HG02885 (cell line): Measurements from ENCODE around the gene ADAMTSL2.

Source experiments
- ATAC-seq: cut with Tn5 transposase; IDR thresholded peaks from one replicate; pipeline ENCODE4 v1.9.1; 2021; ENCODE audit warnings: mild to moderate bottlenecking; ENCODE audit not compliant: unreplicated experiment, poor library complexity

The ADAMTSL2 gene

GRCh38 chr9:133534346-133535291, at the start of gene ADAMTSL2:
TSS of gene ADAMTSL2 (plus strand) at chr9:133534704. CDS start at chr9:133536713, 2,009 bp downstream.
- ATAC-seq: no peak

- no peak for ATAC-seq
These were observed 48.8 kb upstream of the ADAMTSL2 start for GRCh38 chr9:133485531-133486260.

- no peak for ATAC-seq
These were observed 47.2 kb upstream of the ADAMTSL2 start for GRCh38 chr9:133487331-133487725.

GRCh38 chr9:133488686-133489252, 45.7 kb upstream of the ADAMTSL2 start:
- ATAC-seq: no peak

GRCh38 chr9:133489253-133490190, 45.0 kb upstream of the ADAMTSL2 start:
- ATAC-seq: no peak

GRCh38 chr9:133490201-133490681, 44.3 kb upstream of the ADAMTSL2 start:
- ATAC-seq: no peak

GRCh38 chr9:133490865-133491655, 43.4 kb upstream of the ADAMTSL2 start:
- ATAC-seq: no peak

- no peak for ATAC-seq
These were observed 42.9 kb upstream of the ADAMTSL2 start for GRCh38 chr9:133491656-133491925.

- ATAC-seq: no peak
These were observed 42.2 kb upstream of the ADAMTSL2 start for GRCh38 chr9:133492061-133493021.

- no peak for ATAC-seq
These were observed 41.1 kb upstream of the ADAMTSL2 start for GRCh38 chr9:133493428-133493827.

GRCh38 chr9:133493845-133494540, 40.5 kb upstream of the ADAMTSL2 start:
- no peak for ATAC-seq

GRCh38 chr9:133494636-133495326, 39.7 kb upstream of the ADAMTSL2 start:
- no peak for ATAC-seq

GRCh38 chr9:133495327-133496293, 38.9 kb upstream of the ADAMTSL2 start:
- ATAC-seq: no peak

- no peak for ATAC-seq
These were observed 37.4 kb upstream of the ADAMTSL2 start for GRCh38 chr9:133496861-133497842.
